NCI-H2081 (cell line): Measurements from ENCODE around the gene RPP25L.

Source experiments
- DNase-seq, 2 experiments: peaks; one replicate each; lab custom pipeline; 2025; lab: John Stamatoyannopoulos, UW

Gene RPP25L

GRCh38 chr9:34568774-34569173, 43.1 kb downstream of the RPP25L start:
- no peak for DNase-seq

- DNase-seq, result no peak
Measured at GRCh38 chr9:34568133-34568532, 43.8 kb downstream of the RPP25L start.

- no peak for DNase-seq
Measured at GRCh38 chr9:34566972-34567371, 44.9 kb downstream of the RPP25L start.

GRCh38 chr9:34566322-34566721, 45.6 kb downstream of the RPP25L start:
- DNase-seq, result no peak

- DNase-seq, result no peak
Measured at GRCh38 chr9:34565856-34566255, 46.0 kb downstream of the RPP25L start.

GRCh38 chr9:34564617-34565016, 47.3 kb downstream of the RPP25L start:
- no peak for DNase-seq

GRCh38 chr9:34563262-34563661, 48.6 kb downstream of the RPP25L start:
- DNase-seq, result no peak

- no peak for DNase-seq
Measured at GRCh38 chr9:34562135-34562745, 49.7 kb downstream of the RPP25L start.

- DNase-seq, result no peak
Measured at GRCh38 chr9:34560599-34561214, 51.2 kb downstream of the RPP25L start.
